G401.6 (cell line): ENCODE results near the gene CHRNB2.
"Not testable (repeated sequence)": the region's sequence is repeated elsewhere in the genome, so short reads cannot be mapped to it uniquely, and the experiment has no call there.

ENCODE experiments used
- FAIRE-seq: peaks from 2 replicates; lab custom pipeline; 2012; peaks lifted over from hg19 to GRCh38; lab: Jason Lieb, UNC

CHRNB2 gene

GRCh38 chr1:154567386-154568156 is at the start of gene CHRNB2:
CHRNB2 (plus strand) TSS chr1:154567778; CDS start chr1:154568045, 267 bp downstream.
- FAIRE-seq, result no peak

- no peak for FAIRE-seq
These were observed 48.0 kb upstream of the CHRNB2 start for GRCh38 chr1:154519591-154519991.

GRCh38 chr1:154520333-154520732 is 47.2 kb upstream of the CHRNB2 start:
- no peak for FAIRE-seq

GRCh38 chr1:154521695-154522094 is 45.9 kb upstream of the CHRNB2 start:
- FAIRE-seq, result no peak

- FAIRE-seq, result no peak
These were observed 42.7 kb upstream of the CHRNB2 start for GRCh38 chr1:154524881-154525280.

GRCh38 chr1:154527192-154527591 is 40.4 kb upstream of the CHRNB2 start:
- FAIRE-seq, result no peak

- FAIRE-seq, result no peak
These were observed 38.3 kb upstream of the CHRNB2 start for GRCh38 chr1:154529308-154529707.

- FAIRE-seq, result not testable (repeated sequence)
These were observed 35.6 kb upstream of the CHRNB2 start for GRCh38 chr1:154531950-154532349.

GRCh38 chr1:154533952-154534844 is 33.4 kb upstream of the CHRNB2 start:
- peak; percentile 71 for FAIRE-seq

GRCh38 chr1:154536570-154536969 is 31.0 kb upstream of the CHRNB2 start:
- FAIRE-seq, result no peak

- FAIRE-seq, result no peak
These were observed 27.8 kb upstream of the CHRNB2 start for GRCh38 chr1:154539486-154540483.

GRCh38 chr1:154541231-154541630 is 26.3 kb upstream of the CHRNB2 start:
- FAIRE-seq, result no peak

- peak; percentile 96 for FAIRE-seq
These were observed 21.1 kb upstream of the CHRNB2 start for GRCh38 chr1:154546264-154547063.

- FAIRE-seq, result no peak
These were observed 20.4 kb upstream of the CHRNB2 start for GRCh38 chr1:154547105-154547732.

GRCh38 chr1:154548028-154548427 is 19.6 kb upstream of the CHRNB2 start:
- no peak for FAIRE-seq

GRCh38 chr1:154549202-154549770 is 18.3 kb upstream of the CHRNB2 start:
- FAIRE-seq, result no peak

- FAIRE-seq, result no peak
These were observed 17.5 kb upstream of the CHRNB2 start for GRCh38 chr1:154550070-154550469.

GRCh38 chr1:154550657-154551056 is 16.9 kb upstream of the CHRNB2 start:
- FAIRE-seq, result no peak

GRCh38 chr1:154551474-154551873 is 16.1 kb upstream of the CHRNB2 start:
- FAIRE-seq, result no peak

- FAIRE-seq, result no peak
These were observed 15.5 kb upstream of the CHRNB2 start for GRCh38 chr1:154552036-154552435.
